ENCODE results near the gene BRK1. TPM values are rescaled to one million over a fixed set of nuclear protein-coding genes. Genes with fewer than 3 reads are reported as not detected.
"Not testable (repeated sequence)": the region's sequence is repeated elsewhere in the genome, so short reads cannot be mapped to it uniquely, and the experiment has no call there.

The BRK1 gene
- total RNA-seq (83.0 and 138 TPM in 2 replicates), polyA plus RNA-seq (214 and 278 TPM in 2 replicates)

DNA sequence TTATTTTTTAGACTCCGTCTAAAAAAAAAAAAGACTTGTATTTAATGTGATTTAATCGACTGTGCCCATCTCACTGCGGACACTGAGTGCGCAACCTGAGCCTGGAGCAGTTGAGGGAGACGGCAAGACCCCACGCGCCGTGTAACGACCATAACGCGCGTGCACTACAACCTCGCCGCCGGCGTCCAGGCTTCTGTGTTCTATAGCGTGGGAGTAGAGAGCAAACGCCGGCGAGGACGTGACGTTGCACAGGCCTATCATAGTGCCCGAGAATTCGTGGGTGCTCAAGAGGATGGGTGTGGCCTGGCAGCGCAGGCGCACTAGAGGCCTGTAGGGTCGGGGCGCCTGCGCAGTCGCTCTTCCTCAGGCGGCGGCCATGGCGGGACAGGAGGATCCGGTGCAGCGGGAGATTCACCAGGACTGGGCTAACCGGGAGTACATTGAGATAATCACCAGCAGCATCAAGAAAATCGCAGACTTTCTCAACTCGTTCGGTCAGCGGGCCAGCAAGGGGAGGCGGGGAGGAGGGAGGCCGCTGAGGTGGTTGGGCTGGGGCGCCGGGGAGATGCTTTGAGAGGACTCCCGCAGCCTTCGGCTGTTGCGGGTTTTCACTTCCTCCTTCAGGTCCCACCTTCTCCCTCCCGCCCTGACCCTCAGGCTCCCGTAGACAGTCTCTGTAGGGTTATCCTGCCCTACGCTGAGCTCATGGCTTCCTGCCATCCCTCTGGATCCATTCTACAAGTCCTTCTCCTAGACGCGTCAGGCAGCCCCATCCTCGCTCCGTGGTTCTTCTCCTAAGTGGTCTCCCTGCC lies at the start of gene BRK1:
Gene BRK1 (plus strand): TSS at position 350 of the 812 bp plus-strand sequence. CDS start 27 bp downstream, at position 377.
- peaks cover 6% of the 10 kb centered on the region for H3K4me1 ChIP-seq (ENCODE audit: low read depth)
- H3K4me3 ChIP-seq: peak within 1 kb of the TSS; percentile 71

GRCh38 chr3:10070077-10070476 lies 45.4 kb upstream of the BRK1 start:
- not testable (repeated sequence) for H3K27ac ChIP-seq; H3K4me1 ChIP-seq (ENCODE audit: low read depth); H3K4me3 ChIP-seq; DNase-seq (ENCODE audit: low read depth in 1 of 2, low spot score in 1 of 2); H3K9me3 ChIP-seq (ENCODE audit: low read depth); H3K27me3 ChIP-seq; H3K36me3 ChIP-seq

More for the DNA sequence above, at the start of gene BRK1:
- Histone ChIP-seq H3K36me3 (no peaks in the 10 kb centered on the region), H3K9me3 (ENCODE audit: low read depth) (no peaks in the 10 kb centered on the region), H3K27me3 (no peaks in the 10 kb centered on the region), H3K27ac (peak within 1 kb of the TSS; percentile 77)
- TF ChIP-seq CTCF (IDR thresholded peaks at IDR 0.05; ENCODE audit: low read depth, low read length): no peak
- peak; percentile 98 for DNase-seq (ENCODE audit: low read depth in 1 of 2, low spot score in 1 of 2)

DNA sequence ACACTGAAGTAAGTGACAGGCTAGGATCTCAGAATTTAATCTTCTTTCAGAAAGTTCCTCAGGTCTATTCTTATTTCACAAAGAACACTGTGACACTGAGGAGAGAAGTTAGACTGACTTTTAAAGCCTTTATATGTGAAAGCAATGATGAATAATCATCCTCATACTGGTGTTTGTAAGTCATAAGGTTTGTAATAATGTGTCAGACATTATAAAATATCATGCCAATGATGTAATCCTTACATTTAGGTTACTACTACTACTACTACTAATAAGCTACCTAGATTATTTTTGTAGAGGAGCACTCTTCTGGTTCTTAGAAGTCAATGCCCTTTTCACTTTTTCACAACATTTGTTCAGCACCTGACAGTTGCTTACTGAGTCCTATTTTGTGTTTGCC lies 40.8 kb upstream of the BRK1 start:
- H3K4me3 ChIP-seq: no peak overlapping the region
- DNase-seq (ENCODE audit: low read depth in 1 of 2, low spot score in 1 of 2): no peak
- no peak for TF ChIP-seq CTCF (IDR thresholded peaks at IDR 0.05; ENCODE audit: low read depth, low read length)
- no peaks in the 10 kb centered on the region for H3K27me3 ChIP-seq
- no peaks in the 10 kb centered on the region for H3K9me3 ChIP-seq (ENCODE audit: low read depth)
- H3K36me3 ChIP-seq: no peaks in the 10 kb centered on the region
- H3K27ac ChIP-seq: no peak overlapping the region
- H3K4me1 ChIP-seq (ENCODE audit: low read depth): no peaks in the 10 kb centered on the region

- Histone ChIP-seq H3K4me1 (ENCODE audit: low read depth) (no peaks in the 10 kb centered on the region), H3K27ac (no peak overlapping the region), H3K36me3 (no peaks in the 10 kb centered on the region), H3K27me3 (no peaks in the 10 kb centered on the region), H3K4me3 (no peak overlapping the region), H3K9me3 (ENCODE audit: low read depth) (no peaks in the 10 kb centered on the region)
- DNase-seq (ENCODE audit: low read depth in 1 of 2, low spot score in 1 of 2): no peak
- TF ChIP-seq CTCF (IDR thresholded peaks at IDR 0.05; ENCODE audit: low read depth, low read length): no peak
These were observed 33.6 kb upstream of the BRK1 start for GRCh38 chr3:10081871-10082270.

- Histone ChIP-seq H3K4me3 (no peak overlapping the region), H3K27me3 (no peaks in the 10 kb centered on the region), H3K36me3 (no peaks in the 10 kb centered on the region), H3K9me3 (ENCODE audit: low read depth) (no peaks in the 10 kb centered on the region), H3K27ac (no peak overlapping the region), H3K4me1 (ENCODE audit: low read depth) (no peaks in the 10 kb centered on the region)
- no peak for TF ChIP-seq CTCF (IDR thresholded peaks at IDR 0.05; ENCODE audit: low read depth, low read length)
- no peak for DNase-seq (ENCODE audit: low read depth in 1 of 2, low spot score in 1 of 2)
These were observed 29.7 kb upstream of the BRK1 start for GRCh38 chr3:10085738-10086137.

- H3K27ac ChIP-seq: no peak overlapping the region
These were observed 27.2 kb upstream of the BRK1 start for GRCh38 chr3:10088256-10088655.

More at GRCh38 chr3:10088256-10088655, 27.2 kb upstream of the BRK1 start:
- Histone ChIP-seq H3K36me3 (no peaks in the 10 kb centered on the region), H3K4me1 (ENCODE audit: low read depth) (no peaks in the 10 kb centered on the region), H3K4me3 (no peak overlapping the region), H3K9me3 (ENCODE audit: low read depth) (no peaks in the 10 kb centered on the region), H3K27me3 (no peaks in the 10 kb centered on the region)
- DNase-seq (ENCODE audit: low read depth in 1 of 2, low spot score in 1 of 2): no peak
- TF ChIP-seq CTCF (IDR thresholded peaks at IDR 0.05; ENCODE audit: low read depth, low read length): no peak

All from cardiac muscle cell (in vitro differentiated cells and primary cell).